Sigmoid colon (tissue), 7 donors: ENCODE data around the gene ZNF831. TPM values are rescaled to one million over a fixed set of nuclear protein-coding genes. Genes with fewer than 3 reads are reported as not detected.

Experiments
- DNase-seq: peaks from one replicate; pipeline ENCODE4 v3.0.0-alpha.2; 2019
- H3K27ac ChIP-seq, 4 donors: fragments of 200-600 bp; sonication (generic); one replicate each; pipeline ENCODE4 v1.5.1; 2016 to 2019; ENCODE audit warnings: mild to moderate bottlenecking in 1 of 4
- H3K27me3 ChIP-seq, 3 donors: fragments of 200-600 bp; sonication (generic); one replicate each; pipeline ENCODE4 v1.5.1; 2019; ENCODE audit warnings: mild to moderate bottlenecking in 1 of 3
- H3K36me3 ChIP-seq, 4 donors: fragments of 200-600 bp; sonication (generic); one replicate each; pipeline ENCODE4 v1.5.1; 2016 to 2019
- H3K4me1 ChIP-seq, 4 donors: fragments of 200-600 bp; sonication (generic); one replicate each; pipeline ENCODE4 v1.5.1; 2017 to 2019
- H3K4me3 ChIP-seq, 4 donors: fragments of 200-600 bp; sonication (generic); one replicate each; pipeline ENCODE4 v1.5.1; 2017 to 2019; ENCODE audit warnings: mild to moderate bottlenecking in 2 of 4, moderate library complexity in 1 of 4
- H3K9me3 ChIP-seq, 4 donors: fragments of 200-600 bp in 3 of 4; sonication (generic) in 3 of 4; one replicate each; pipeline versions ENCODE4 v1.5.1 to v1.6.1; 2013 to 2019
- EP300 ChIP-seq, 4 donors: sonication (generic); formaldehyde crosslinking; IDR thresholded peaks; one replicate each; pipeline ENCODE4 v1.6.1; 2017; ENCODE audit warnings: antibody characterized with exemption in 4 of 4
- POLR2A ChIP-seq, 2 donors: fragments of 450-650 bp; IDR thresholded peaks; one replicate each; pipeline ENCODE4 v1.6.1; 2016; ENCODE audit warnings: antibody characterized with exemption in 2 of 2, mild to moderate bottlenecking in 2 of 2, moderate library complexity in 2 of 2
- POLR2AphosphoS5 ChIP-seq, 4 donors: sonication (generic); formaldehyde crosslinking; IDR thresholded peaks; one replicate each; pipeline ENCODE4 v1.6.1; 2017; ENCODE audit warnings: antibody characterized with exemption in 4 of 4
- WGBS, 2 donors: extraction: QIAGEN DNeasy Blood & Tissue Kit; methylation state at CpG; one replicate each; pipeline ENCODE4 v1.1.7; 2013; 5-methylcytosine and 5-hydroxymethylcytosine counted together
- intact Hi-C: fragments of 100-400 bp; cut with DNase I; formaldehyde crosslinking; loops from one replicate; pipeline ENCODE4 v1.15.1; 2023
- polyA plus RNA-seq, 3 donors: library from polyadenylated mRNA; stranded (reverse); fragments of 200-250 nt; gene quantifications; one replicate each; pipeline ENCODE4 v1.2.3, GENCODE V29; 2013
- total RNA-seq, 4 donors: library from RNA; depleted of rRNA; stranded (reverse); fragments of >200 nt; gene quantifications; one replicate each; pipeline ENCODE4 v1.1.0, GENCODE V29; 2016
- TF ChIP-seq, protein P1 (sequence below), 4 experiments: fragments of 450-650 bp in 3 of 4; fragments of 200-600 bp in 1 of 4; IDR thresholded peaks; one replicate each; pipeline ENCODE4 v1.5.1; 2016 to 2019; ENCODE audit warnings: antibody characterized with exemption in 4 of 4, mild to moderate bottlenecking in 3 of 4, moderate library complexity in 2 of 4
- donor health status: healthy with polysubstance abuse.
- donor health status: Bipolar disorder and iron deficiency.
- donor health status: healthy.

The ZNF831 gene
- total and polyA plus RNA-seq, 7 donors: under 0.01 to 4.4 (median 0.50) TPM; not detected in 1

DNA sequence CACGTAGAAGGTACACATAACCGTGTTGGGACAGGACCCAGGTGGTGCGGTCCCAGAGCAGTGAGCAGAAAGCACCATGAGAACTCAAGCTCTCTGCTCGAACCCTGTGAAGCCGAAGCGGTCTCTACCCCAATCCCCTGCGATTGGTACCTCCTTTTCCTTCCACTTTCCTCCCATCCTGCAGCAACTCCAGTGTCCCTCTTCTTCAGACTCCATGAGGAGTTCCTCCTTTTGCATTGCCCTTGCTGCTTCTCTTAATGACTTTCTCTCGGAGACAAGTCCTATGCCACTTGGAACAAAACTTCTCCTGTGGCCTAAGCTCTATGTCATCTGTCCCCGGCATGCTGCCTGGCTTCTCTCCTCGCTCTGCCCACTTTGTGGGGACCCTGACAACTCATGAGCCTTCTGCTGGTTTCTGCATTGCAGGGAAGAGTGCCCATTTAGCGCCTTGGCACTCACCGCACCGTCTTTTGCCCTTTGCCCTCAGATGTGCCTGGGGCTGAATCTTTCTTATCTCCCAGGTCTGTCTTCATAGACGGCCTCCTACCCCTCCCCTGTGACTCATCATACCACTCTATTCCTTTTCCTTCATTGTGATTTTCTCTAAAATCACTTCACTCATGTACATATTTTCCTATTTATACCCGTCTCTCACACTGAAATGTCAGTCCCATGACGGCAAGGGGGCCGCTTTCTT, 9.2 kb upstream of the ZNF831 start:
- no peaks in the 10 kb centered on the region for H3K27me3 ChIP-seq
- no peak overlapping the region for H3K4me3 ChIP-seq
- TF ChIP-seq POLR2AphosphoS5 (IDR thresholded peaks at IDR 0.05) (no peak), EP300 (IDR thresholded peaks at IDR 0.05) (no peak)
- 82 to 87% methylated on average over 17 of the region's 17 CpGs for WGBS, 2 donors
- H3K4me1 ChIP-seq: peaks cover 0 to 6% (median 0%) of the 10 kb centered on the region in 4 donors
- DNase-seq: no peak
- no peaks in the 10 kb centered on the region for H3K36me3 ChIP-seq
- intact Hi-C loops: no loop called here
- no peak overlapping the region for H3K27ac ChIP-seq
- H3K9me3 ChIP-seq: no peaks in the 10 kb centered on the region

DNA sequence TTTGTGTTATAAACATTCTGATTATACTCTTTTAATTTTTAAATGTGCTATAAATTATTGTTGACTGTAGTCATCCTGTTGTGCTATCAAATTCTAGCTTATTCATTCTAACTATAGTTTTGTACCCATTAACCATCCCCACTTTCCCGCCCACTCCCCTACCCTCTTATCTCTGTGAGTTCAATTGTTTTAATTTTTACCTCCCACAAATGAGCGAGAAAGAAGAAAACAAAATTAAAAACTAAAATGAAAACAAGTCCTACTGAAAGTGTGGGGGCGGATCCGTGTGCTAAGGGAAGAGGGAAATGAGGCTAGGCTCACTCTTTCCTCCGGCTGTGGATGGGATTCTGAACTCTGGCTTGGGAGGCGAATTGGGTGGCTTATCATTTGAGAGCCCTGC, 6.6 kb upstream of the ZNF831 start:
- no peak overlapping the region for H3K27ac ChIP-seq
- no peak for DNase-seq
- H3K4me1 ChIP-seq: peaks cover 0 to 6% (median 0%) of the 10 kb centered on the region in 4 donors
- TF ChIP-seq POLR2A (IDR thresholded peaks at IDR 0.05) (no peak), POLR2AphosphoS5 (IDR thresholded peaks at IDR 0.05) (no peak), EP300 (IDR thresholded peaks at IDR 0.05) (no peak)
- TF ChIP-seq, protein P1, sequence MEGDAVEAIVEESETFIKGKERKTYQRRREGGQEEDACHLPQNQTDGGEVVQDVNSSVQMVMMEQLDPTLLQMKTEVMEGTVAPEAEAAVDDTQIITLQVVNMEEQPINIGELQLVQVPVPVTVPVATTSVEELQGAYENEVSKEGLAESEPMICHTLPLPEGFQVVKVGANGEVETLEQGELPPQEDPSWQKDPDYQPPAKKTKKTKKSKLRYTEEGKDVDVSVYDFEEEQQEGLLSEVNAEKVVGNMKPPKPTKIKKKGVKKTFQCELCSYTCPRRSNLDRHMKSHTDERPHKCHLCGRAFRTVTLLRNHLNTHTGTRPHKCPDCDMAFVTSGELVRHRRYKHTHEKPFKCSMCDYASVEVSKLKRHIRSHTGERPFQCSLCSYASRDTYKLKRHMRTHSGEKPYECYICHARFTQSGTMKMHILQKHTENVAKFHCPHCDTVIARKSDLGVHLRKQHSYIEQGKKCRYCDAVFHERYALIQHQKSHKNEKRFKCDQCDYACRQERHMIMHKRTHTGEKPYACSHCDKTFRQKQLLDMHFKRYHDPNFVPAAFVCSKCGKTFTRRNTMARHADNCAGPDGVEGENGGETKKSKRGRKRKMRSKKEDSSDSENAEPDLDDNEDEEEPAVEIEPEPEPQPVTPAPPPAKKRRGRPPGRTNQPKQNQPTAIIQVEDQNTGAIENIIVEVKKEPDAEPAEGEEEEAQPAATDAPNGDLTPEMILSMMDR (IDR thresholded peaks at IDR 0.05): no peak
- no peaks in the 10 kb centered on the region for H3K9me3 ChIP-seq
- intact Hi-C loops: no loop called here
- no peaks in the 10 kb centered on the region for H3K27me3 ChIP-seq
- no peak overlapping the region for H3K4me3 ChIP-seq
- no peaks in the 10 kb centered on the region for H3K36me3 ChIP-seq
- WGBS, 2 donors: 82 to 89% methylated on average over 6 of the region's 6 CpGs

DNA sequence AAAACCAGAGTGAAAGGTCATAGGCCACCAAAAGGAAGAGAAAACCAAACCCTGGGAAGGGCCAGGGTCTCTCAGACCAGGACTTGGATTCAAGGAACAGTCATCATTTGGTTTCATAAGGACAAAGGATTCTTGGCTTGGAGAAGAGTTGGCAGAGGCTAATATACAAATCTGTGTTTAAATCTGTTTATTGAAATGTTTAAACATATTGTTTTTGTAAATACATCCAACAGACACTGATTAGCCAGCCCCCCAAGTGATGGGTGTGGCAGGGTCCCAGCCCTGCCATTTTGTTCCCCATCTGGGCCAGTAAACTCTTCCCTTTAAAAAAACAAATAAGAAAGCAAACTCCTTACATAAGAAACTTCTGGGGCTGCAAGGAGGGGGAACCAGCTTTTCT, 6.1 kb upstream of the ZNF831 start:
- TF ChIP-seq, protein P1 (IDR thresholded peaks at IDR 0.05): no peak
- TF ChIP-seq POLR2A (IDR thresholded peaks at IDR 0.05): no peak
- no peak for TF ChIP-seq EP300 (IDR thresholded peaks at IDR 0.05)
- TF ChIP-seq POLR2AphosphoS5 (IDR thresholded peaks at IDR 0.05): no peak
- H3K27ac ChIP-seq: no peak overlapping the region
- H3K27me3 ChIP-seq: no peaks in the 10 kb centered on the region
- no peaks in the 10 kb centered on the region for H3K36me3 ChIP-seq
- DNase-seq: no peak
- H3K4me1 ChIP-seq: peaks cover 0 to 5% (median 0%) of the 10 kb centered on the region in 4 donors
- no peak overlapping the region for H3K4me3 ChIP-seq
- no peaks in the 10 kb centered on the region for H3K9me3 ChIP-seq
- intact Hi-C loops: no loop called here

DNA sequence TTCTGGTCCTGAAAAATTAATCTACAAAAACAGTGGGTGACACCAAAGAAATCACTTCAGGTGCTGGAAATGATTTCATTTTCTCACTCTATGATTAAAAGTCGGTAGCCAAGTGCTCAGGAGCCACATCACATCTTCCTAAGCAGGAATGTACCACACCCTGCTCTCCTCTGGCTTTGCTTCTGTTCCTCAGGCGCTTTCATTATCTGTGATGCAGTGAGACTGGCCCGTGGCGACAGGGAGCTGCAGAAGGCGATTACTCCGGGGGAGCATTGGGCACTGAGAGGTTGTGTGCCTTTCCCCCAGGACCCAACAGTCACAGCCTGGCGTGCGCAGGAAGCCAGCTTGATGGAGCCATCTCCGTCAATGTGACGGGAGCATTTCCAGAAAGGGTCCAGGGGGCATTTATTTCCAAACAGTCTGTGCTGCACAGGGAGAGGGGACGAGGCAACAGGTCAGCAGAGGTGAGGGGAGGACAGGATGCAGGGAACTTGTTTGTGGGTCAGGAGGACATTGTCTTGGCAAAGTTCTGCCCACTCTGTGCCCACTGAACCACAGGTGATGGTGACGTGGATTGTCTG, 5.6 kb upstream of the ZNF831 start:
- H3K27ac ChIP-seq: no peak overlapping the region
- H3K4me1 ChIP-seq: peaks cover 0 to under 1% (median 0%) of the 10 kb centered on the region in 4 donors
- no peak overlapping the region for H3K4me3 ChIP-seq
- no peaks in the 10 kb centered on the region for H3K9me3 ChIP-seq
- H3K27me3 ChIP-seq: no peaks in the 10 kb centered on the region
- no peak for TF ChIP-seq EP300 (IDR thresholded peaks at IDR 0.05)
- no peak for TF ChIP-seq POLR2A (IDR thresholded peaks at IDR 0.05)
- no peak for TF ChIP-seq POLR2AphosphoS5 (IDR thresholded peaks at IDR 0.05)
- TF ChIP-seq, protein P1 (IDR thresholded peaks at IDR 0.05): no peak
- DNase-seq: no peak
- intact Hi-C loops: no loop called here
- 61 to 67% methylated on average over 12 of the region's 12 CpGs for WGBS, 2 donors
- no peaks in the 10 kb centered on the region for H3K36me3 ChIP-seq

DNA sequence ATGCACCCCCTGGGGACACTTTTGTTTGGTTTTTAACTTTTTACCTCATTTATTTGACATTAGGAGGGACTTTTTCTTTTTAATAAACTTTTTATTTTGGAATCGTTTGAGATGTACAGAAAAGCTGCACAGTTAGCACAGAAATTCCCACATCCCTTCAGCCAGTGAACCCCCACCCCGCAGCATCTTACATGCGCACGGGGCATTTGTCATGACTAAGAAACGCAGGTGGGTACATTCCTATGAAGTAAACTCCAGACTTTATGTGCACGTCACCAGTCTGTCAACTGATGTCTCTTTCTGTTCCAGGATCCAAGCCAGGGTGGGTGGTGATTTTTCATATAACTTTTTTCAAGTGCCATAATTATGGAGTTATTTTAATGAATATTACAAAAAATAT, 4.9 kb upstream of the ZNF831 start:
- Histone ChIP-seq H3K27me3 (no peaks in the 10 kb centered on the region), H3K36me3 (no peaks in the 10 kb centered on the region), H3K4me1 (no peaks in the 10 kb centered on the region), H3K9me3 (no peaks in the 10 kb centered on the region), H3K4me3 (no peak overlapping the region), H3K27ac (no peak overlapping the region)
- no peak for TF ChIP-seq POLR2AphosphoS5 (IDR thresholded peaks at IDR 0.05)
- intact Hi-C loops: no loop called here
- DNase-seq: no peak
- 91% methylated on average over 6 of the region's 6 CpGs for WGBS, 2 donors
